SK-N-SH treated with all-trans-retinoic acid at 6 μM for 48 hours (cell line): Measurements from ENCODE around the gene FUT7.

Experiments
- ATAC-seq: fragments of 200-7000 bp; cut with Tn5 transposase; 3 replicates; pipeline ENCODE4 v1.9.1; 2020; ENCODE audit warnings: mild to moderate bottlenecking, moderate library complexity
- ARNTL ChIP-seq: fragments of 450-650 bp; formaldehyde crosslinking; IDR thresholded peaks from 2 replicates; pipeline ENCODE4 v1.5.0; 2020; ENCODE audit warnings: low read depth, mild to moderate bottlenecking, moderate library complexity, borderline replicate concordance
- BACH2 ChIP-seq: fragments of 250-450 bp; sonication (Bioruptor Pico); IDR thresholded peaks from 2 replicates; pipeline ENCODE4 v1.9.0; 2021; ENCODE audit warnings: mild to moderate bottlenecking, borderline replicate concordance
- CSDC2 ChIP-seq: fragments of 250-450 bp; sonication (Bioruptor Pico); IDR thresholded peaks from 2 replicates; pipeline ENCODE4 v1.5.0; 2020; ENCODE audit warnings: mild to moderate bottlenecking, moderate library complexity
- ESRRG ChIP-seq: fragments of 250-450 bp; sonication (Bioruptor Pico); IDR thresholded peaks from 2 replicates; pipeline ENCODE4 v1.6.1; 2021; ENCODE audit warnings: mild to moderate bottlenecking
- GLIS3 ChIP-seq: fragments of 250-450 bp; sonication (Bioruptor Pico); IDR thresholded peaks from 2 replicates; pipeline ENCODE4 v1.5.0; 2020; ENCODE audit warnings: mild to moderate bottlenecking, moderate library complexity
- ISL1 ChIP-seq: fragments of 250-450 bp; sonication (Bioruptor Pico); IDR thresholded peaks from 2 replicates; pipeline ENCODE4 v2.1.2; 2022; ENCODE audit warnings: mild to moderate bottlenecking, moderate library complexity
- OSR1 ChIP-seq: fragments of 250-450 bp; sonication (Bioruptor Pico); IDR thresholded peaks from 2 replicates; pipeline ENCODE4 v1.8.0; 2022; ENCODE audit warnings: moderate library complexity, mild to moderate bottlenecking, inconsistent platforms
- PPARA ChIP-seq: fragments of 250-450 bp; sonication (Bioruptor Pico); IDR thresholded peaks from 2 replicates; pipeline ENCODE4 v1.5.0; 2020; ENCODE audit warnings: mild to moderate bottlenecking, borderline replicate concordance
- RARB ChIP-seq: fragments of 250-450 bp; sonication (Bioruptor Pico); IDR thresholded peaks from 2 replicates; pipeline ENCODE4 v1.8.0; 2021; ENCODE audit warnings: mild to moderate bottlenecking, moderate library complexity
- SNAI2 ChIP-seq: fragments of 250-450 bp; sonication (Bioruptor Pico); IDR thresholded peaks from 2 replicates; pipeline ENCODE4 v1.5.0; 2020; ENCODE audit warnings: mild to moderate bottlenecking, moderate library complexity
- TCF4 ChIP-seq: fragments of 250-450 bp; sonication (Bioruptor Pico); IDR thresholded peaks from 2 replicates; pipeline ENCODE4 v1.8.0; 2021; ENCODE audit warnings: mild to moderate bottlenecking, moderate library complexity, borderline replicate concordance
- TOX ChIP-seq: fragments of 250-450 bp; sonication (Bioruptor Pico); IDR thresholded peaks from 2 replicates; pipeline ENCODE4 v1.8.0; 2021; ENCODE audit warnings: mild to moderate bottlenecking, moderate library complexity, borderline replicate concordance
- ZC3H10 ChIP-seq: fragments of 250-450 bp; sonication (Bioruptor Pico); IDR thresholded peaks from 2 replicates; pipeline ENCODE4 v1.5.1; 2021; ENCODE audit warnings: mild to moderate bottlenecking, moderate library complexity
- ZNF70 ChIP-seq: fragments of 450-650 bp; formaldehyde crosslinking; IDR thresholded peaks from 2 replicates; pipeline ENCODE4 v1.5.0; 2020; ENCODE audit warnings: mild to moderate bottlenecking, moderate library complexity
- ZNF8 ChIP-seq: fragments of 450-650 bp; formaldehyde crosslinking; IDR thresholded peaks from 2 replicates; pipeline ENCODE4 v1.5.0; 2020; ENCODE audit warnings: mild to moderate bottlenecking, moderate library complexity
- TF ChIP-seq, protein P1 (sequence below): fragments of 250-450 bp; sonication (Bioruptor Pico); IDR thresholded peaks from 2 replicates; pipeline ENCODE4 v1.8.0; 2020; ENCODE audit warnings: mild to moderate bottlenecking, moderate library complexity, borderline replicate concordance
- TF ChIP-seq, protein P2 (sequence below): fragments of 250-450 bp; sonication (Bioruptor Pico); IDR thresholded peaks from 2 replicates; pipeline ENCODE4 v1.5.1; 2020; ENCODE audit warnings: low read depth, mild to moderate bottlenecking, moderate library complexity
- TF ChIP-seq, protein P3 (sequence below): fragments of 250-450 bp; sonication (Bioruptor Pico); IDR thresholded peaks from 2 replicates; pipeline ENCODE4 v1.5.1; 2021; ENCODE audit warnings: mild to moderate bottlenecking, moderate library complexity
- TF ChIP-seq, protein P4 (sequence below): fragments of 250-450 bp; sonication (Bioruptor Pico); IDR thresholded peaks from 2 replicates; pipeline ENCODE4 v1.5.0; 2020; ENCODE audit warnings: mild to moderate bottlenecking, moderate library complexity

FUT7 gene

DNA sequence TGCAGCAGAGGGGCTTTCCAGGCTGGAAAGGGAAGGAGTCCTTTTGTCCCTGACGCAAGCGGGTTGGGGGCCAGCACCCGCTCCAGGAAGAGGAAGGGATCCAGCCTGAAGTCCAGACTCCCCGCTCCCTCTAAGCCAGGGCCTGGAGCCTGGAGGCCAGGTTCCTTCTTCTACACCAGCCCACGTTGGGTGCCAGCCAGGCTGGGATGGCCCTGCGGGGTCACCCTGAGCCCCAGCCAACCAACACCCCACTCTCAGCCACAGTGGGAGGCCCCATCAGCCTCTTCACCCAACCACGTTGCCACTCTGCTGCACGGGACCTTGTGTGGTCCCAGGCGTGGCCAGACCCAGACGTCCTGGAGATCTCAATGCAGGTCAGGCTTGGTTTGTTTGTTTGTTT is 970 bp upstream of the FUT7 start:
- no peak for ATAC-seq
- no peak for TF ChIP-seq SNAI2
- no peak for TF ChIP-seq TOX (CRISPR knock-in tag)
- TF ChIP-seq PPARA (CRISPR knock-in tag), result no peak
- TF ChIP-seq, protein P1, sequence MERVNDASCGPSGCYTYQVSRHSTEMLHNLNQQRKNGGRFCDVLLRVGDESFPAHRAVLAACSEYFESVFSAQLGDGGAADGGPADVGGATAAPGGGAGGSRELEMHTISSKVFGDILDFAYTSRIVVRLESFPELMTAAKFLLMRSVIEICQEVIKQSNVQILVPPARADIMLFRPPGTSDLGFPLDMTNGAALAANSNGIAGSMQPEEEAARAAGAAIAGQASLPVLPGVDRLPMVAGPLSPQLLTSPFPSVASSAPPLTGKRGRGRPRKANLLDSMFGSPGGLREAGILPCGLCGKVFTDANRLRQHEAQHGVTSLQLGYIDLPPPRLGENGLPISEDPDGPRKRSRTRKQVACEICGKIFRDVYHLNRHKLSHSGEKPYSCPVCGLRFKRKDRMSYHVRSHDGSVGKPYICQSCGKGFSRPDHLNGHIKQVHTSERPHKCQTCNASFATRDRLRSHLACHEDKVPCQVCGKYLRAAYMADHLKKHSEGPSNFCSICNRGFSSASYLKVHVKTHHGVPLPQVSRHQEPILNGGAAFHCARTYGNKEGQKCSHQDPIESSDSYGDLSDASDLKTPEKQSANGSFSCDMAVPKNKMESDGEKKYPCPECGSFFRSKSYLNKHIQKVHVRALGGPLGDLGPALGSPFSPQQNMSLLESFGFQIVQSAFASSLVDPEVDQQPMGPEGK, result no peak
- no peak for TF ChIP-seq BACH2 (CRISPR knock-in tag)
- TF ChIP-seq OSR1 (CRISPR knock-in tag), result no peak
- TF ChIP-seq, protein P2, sequence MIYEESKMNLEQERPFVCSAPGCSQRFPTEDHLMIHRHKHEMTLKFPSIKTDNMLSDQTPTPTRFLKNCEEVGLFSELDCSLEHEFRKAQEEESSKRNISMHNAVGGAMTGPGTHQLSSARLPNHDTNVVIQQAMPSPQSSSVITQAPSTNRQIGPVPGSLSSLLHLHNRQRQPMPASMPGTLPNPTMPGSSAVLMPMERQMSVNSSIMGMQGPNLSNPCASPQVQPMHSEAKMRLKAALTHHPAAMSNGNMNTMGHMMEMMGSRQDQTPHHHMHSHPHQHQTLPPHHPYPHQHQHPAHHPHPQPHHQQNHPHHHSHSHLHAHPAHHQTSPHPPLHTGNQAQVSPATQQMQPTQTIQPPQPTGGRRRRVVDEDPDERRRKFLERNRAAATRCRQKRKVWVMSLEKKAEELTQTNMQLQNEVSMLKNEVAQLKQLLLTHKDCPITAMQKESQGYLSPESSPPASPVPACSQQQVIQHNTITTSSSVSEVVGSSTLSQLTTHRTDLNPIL, result no peak
- TF ChIP-seq, protein P3, sequence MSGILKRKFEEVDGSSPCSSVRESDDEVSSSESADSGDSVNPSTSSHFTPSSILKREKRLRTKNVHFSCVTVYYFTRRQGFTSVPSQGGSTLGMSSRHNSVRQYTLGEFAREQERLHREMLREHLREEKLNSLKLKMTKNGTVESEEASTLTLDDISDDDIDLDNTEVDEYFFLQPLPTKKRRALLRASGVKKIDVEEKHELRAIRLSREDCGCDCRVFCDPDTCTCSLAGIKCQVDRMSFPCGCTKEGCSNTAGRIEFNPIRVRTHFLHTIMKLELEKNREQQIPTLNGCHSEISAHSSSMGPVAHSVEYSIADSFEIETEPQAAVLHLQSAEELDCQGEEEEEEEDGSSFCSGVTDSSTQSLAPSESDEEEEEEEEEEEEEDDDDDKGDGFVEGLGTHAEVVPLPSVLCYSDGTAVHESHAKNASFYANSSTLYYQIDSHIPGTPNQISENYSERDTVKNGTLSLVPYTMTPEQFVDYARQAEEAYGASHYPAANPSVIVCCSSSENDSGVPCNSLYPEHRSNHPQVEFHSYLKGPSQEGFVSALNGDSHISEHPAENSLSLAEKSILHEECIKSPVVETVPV (CRISPR knock-in tag), result no peak
- TF ChIP-seq CSDC2 (CRISPR knock-in tag), result no peak
- no peak for TF ChIP-seq ISL1 (CRISPR knock-in tag)
- TF ChIP-seq ZNF70, result no peak
- TF ChIP-seq ARNTL (CRISPR knock-in tag), result no peak
- no peak for TF ChIP-seq ZNF8 (CRISPR knock-in tag)
- TF ChIP-seq ZC3H10 (CRISPR knock-in tag), result no peak
- TF ChIP-seq, protein P4, sequence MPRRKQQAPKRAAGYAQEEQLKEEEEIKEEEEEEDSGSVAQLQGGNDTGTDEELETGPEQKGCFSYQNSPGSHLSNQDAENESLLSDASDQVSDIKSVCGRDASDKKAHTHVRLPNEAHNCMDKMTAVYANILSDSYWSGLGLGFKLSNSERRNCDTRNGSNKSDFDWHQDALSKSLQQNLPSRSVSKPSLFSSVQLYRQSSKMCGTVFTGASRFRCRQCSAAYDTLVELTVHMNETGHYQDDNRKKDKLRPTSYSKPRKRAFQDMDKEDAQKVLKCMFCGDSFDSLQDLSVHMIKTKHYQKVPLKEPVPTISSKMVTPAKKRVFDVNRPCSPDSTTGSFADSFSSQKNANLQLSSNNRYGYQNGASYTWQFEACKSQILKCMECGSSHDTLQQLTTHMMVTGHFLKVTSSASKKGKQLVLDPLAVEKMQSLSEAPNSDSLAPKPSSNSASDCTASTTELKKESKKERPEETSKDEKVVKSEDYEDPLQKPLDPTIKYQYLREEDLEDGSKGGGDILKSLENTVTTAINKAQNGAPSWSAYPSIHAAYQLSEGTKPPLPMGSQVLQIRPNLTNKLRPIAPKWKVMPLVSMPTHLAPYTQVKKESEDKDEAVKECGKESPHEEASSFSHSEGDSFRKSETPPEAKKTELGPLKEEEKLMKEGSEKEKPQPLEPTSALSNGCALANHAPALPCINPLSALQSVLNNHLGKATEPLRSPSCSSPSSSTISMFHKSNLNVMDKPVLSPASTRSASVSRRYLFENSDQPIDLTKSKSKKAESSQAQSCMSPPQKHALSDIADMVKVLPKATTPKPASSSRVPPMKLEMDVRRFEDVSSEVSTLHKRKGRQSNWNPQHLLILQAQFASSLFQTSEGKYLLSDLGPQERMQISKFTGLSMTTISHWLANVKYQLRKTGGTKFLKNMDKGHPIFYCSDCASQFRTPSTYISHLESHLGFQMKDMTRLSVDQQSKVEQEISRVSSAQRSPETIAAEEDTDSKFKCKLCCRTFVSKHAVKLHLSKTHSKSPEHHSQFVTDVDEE (CRISPR knock-in tag), result no peak
- no peak for TF ChIP-seq RARB
- TF ChIP-seq, all 23 proteins: peak for 0

DNA sequence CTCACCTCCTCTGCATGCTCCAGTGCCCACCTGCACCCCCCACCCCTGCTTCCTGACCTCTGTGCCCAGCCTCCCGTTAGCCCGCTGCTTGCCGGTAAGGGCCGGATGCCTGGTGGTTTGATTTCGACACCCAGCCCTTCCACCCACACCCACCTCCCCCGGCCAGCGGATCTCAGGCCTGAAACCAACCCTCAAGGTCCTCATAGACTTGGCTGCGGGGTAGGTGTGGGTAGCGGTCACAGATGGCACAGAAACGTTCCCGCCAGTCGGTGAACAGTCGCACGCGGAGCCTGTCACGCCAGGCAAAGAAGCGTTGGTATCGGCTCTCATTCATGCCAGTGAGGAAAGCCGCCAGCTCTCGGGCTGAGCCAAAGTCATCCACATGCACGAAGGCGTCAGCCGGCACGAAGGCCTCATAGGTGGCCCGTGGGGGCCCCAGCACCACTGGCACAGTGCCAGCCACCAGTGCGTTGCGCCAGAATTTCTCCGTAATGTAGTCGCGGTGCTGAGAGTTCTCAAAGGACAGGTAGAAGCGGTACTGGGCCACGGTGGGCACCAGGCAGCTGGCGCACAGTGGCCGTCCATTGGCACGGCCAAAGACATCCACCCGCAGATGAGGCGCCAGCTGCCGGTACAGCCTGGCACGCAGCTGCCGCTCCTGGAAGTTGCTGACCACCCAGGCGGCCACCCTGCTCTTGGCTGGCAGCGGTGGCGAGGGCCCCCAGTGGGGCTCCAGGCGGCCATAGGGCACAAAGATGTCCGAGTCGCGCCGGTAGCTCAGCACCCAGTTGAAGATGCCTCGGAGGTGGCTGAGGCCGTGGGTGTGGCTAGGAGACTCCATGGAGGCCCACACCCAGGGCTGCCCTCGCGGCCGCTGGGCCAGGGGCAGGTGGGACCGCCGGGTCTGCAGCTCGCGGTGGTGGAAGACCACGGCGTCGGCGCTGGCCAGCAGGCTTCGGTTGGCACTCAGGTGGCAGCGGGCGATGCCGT is 1.1 kb downstream of the FUT7 start:
- no peak for ATAC-seq
- TF ChIP-seq RARB (no peak), ARNTL (CRISPR knock-in tag) (no peak), TCF4 (CRISPR knock-in tag) (no peak), SNAI2 (no peak), TOX (CRISPR knock-in tag) (no peak), ESRRG (CRISPR knock-in tag) (no peak), BACH2 (CRISPR knock-in tag) (no peak), GLIS3 (CRISPR knock-in tag) (no peak), PPARA (CRISPR knock-in tag) (no peak), CSDC2 (CRISPR knock-in tag) (no peak)

DNA sequence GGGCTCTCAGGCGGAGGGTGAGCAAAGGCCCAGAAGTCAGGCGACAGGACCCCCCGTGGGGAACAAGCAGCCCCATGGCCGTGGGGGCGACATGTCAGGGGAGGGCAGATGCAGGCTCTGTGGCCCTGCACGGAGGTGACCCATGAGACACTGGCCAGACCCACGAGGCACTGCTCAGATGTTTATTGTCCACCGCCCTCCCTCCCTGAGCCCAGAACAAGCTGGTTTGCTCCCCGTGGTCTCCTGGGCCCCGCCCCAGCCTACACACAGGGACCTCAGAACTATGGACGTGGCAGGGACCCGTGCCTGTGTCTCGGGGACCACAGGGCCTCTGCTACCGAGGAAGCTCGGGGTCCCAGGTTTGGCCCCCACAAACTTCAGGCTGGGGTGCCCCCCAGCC is 1.9 kb downstream of the FUT7 start:
- TF ChIP-seq, protein P1, result no peak
- no peak for ATAC-seq
